ENCODE results near the gene NET1.

DNA sequence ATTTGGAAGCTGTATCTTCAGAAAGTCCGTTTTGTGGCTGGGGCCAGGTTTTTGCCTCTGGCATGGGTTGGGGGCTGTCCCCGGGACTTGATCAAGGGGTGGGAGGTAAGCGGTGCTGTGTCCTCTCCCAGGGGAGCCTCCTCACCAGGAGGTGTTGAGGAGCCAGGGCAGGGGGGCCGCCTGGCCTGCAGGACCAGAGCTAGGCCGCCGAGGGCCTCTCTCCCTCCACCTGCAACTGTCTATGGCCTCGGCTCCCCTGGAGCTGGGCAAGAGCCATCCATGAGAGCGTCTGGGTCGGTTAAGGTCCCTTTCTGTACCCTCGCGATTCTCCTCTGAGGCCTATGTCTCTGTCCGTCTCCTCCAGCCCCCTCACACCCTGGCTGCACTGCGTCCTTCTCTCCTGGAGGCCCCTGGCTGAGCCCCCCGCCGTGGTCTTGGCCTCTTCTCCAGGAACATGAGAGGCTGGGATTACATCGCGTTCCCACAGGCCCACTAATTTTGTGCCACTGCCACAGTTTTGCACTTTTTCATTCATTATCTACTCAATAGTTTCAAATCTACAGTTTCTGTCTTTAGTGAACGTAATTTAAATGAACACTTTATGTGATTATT is 66.4 kb downstream of the NET1 start:
- TF ChIP-seq POLR2A (IDR thresholded peaks at IDR 0.05; ENCODE audit: low read depth, low read length) = no peak
- TF ChIP-seq, protein P1, sequence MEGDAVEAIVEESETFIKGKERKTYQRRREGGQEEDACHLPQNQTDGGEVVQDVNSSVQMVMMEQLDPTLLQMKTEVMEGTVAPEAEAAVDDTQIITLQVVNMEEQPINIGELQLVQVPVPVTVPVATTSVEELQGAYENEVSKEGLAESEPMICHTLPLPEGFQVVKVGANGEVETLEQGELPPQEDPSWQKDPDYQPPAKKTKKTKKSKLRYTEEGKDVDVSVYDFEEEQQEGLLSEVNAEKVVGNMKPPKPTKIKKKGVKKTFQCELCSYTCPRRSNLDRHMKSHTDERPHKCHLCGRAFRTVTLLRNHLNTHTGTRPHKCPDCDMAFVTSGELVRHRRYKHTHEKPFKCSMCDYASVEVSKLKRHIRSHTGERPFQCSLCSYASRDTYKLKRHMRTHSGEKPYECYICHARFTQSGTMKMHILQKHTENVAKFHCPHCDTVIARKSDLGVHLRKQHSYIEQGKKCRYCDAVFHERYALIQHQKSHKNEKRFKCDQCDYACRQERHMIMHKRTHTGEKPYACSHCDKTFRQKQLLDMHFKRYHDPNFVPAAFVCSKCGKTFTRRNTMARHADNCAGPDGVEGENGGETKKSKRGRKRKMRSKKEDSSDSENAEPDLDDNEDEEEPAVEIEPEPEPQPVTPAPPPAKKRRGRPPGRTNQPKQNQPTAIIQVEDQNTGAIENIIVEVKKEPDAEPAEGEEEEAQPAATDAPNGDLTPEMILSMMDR (IDR thresholded peaks at IDR 0.05; ENCODE audit: extremely low read depth in 1 of 2, insufficient read depth in 1 of 2, low read depth in 1 of 2, low read length in 2 of 2) = no peak
- no peak for TF ChIP-seq POLR2AphosphoS5 (IDR thresholded peaks at IDR 0.05; ENCODE audit: insufficient read depth, low read depth, low read length)
- TF ChIP-seq, protein P2, sequence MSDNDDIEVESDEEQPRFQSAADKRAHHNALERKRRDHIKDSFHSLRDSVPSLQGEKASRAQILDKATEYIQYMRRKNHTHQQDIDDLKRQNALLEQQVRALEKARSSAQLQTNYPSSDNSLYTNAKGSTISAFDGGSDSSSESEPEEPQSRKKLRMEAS (IDR thresholded peaks at IDR 0.05; ENCODE audit: insufficient read depth, insufficient read length) = no peak
- no peak for TF ChIP-seq FOS (IDR thresholded peaks at IDR 0.05; ENCODE audit: borderline replicate concordance, insufficient read depth, low read length)
